COLO829 (cell line): ENCODE data around the gene MINDY1.

ENCODE experiments used
- DNase-seq: peaks from one replicate; pipeline ENCODE4 v3.0.0; 2012; ENCODE audit warnings: low spot score

MINDY1 gene

GRCh38 chr1:150985179-150985825 is 21.4 kb downstream of the MINDY1 start:
- no peak for DNase-seq

GRCh38 chr1:150981805-150982712 is 24.6 kb downstream of the MINDY1 start, which contains the start of gene ANXA9:
Gene ANXA9 (plus strand): TSS chr1:150982292. CDS start chr1:150983106, 814 bp downstream.
- DNase-seq = no peak

- DNase-seq = no peak
These were observed 25.4 kb downstream of the MINDY1 start for GRCh38 chr1:150981177-150981804.

GRCh38 chr1:150979092-150980056 is 27.3 kb downstream of the MINDY1 start:
- DNase-seq = peak; percentile 93

- DNase-seq = peak; percentile 99
These were observed 29.6 kb downstream of the MINDY1 start for GRCh38 chr1:150976879-150977694.

GRCh38 chr1:150976401-150976821 is 30.3 kb downstream of the MINDY1 start:
- no peak for DNase-seq

- peak; percentile 75 for DNase-seq
These were observed 31.9 kb downstream of the MINDY1 start, which contains the start of gene CERS2 for GRCh38 chr1:150974580-150975478. Gene CERS2 (minus strand): TSS chr1:150974835. CDS start chr1:150969090, 5,745 bp downstream.

GRCh38 chr1:150973836-150974579 is 32.7 kb downstream of the MINDY1 start:
- no peak for DNase-seq

GRCh38 chr1:150973258-150973835 is 33.4 kb downstream of the MINDY1 start:
- DNase-seq = no peak

- DNase-seq = no peak
These were observed 34.2 kb downstream of the MINDY1 start for GRCh38 chr1:150972417-150972940.

GRCh38 chr1:150971583-150972416 is 34.9 kb downstream of the MINDY1 start:
- no peak for DNase-seq

GRCh38 chr1:150970808-150971582 is 35.7 kb downstream of the MINDY1 start:
- no peak for DNase-seq

GRCh38 chr1:150969626-150970025 is 37.1 kb downstream of the MINDY1 start:
- DNase-seq = no peak

GRCh38 chr1:150968491-150968890 is 38.2 kb downstream of the MINDY1 start:
- DNase-seq = no peak

- DNase-seq = no peak
These were observed 38.8 kb downstream of the MINDY1 start for GRCh38 chr1:150967936-150968335.

- DNase-seq = no peak
These were observed 40.7 kb downstream of the MINDY1 start for GRCh38 chr1:150966011-150966410.
